Panc1 (cell line): ENCODE measurements around the gene CAV1. TPM values are rescaled to one million over a fixed set of nuclear protein-coding genes. Genes with fewer than 3 reads are reported as not detected.

Source experiments
- ATAC-seq: fragments of 200-7000 bp; cut with Tn5 transposase; 2 replicates; pipeline ENCODE4 v1.9.1; 2020; ENCODE audit warnings: mild to moderate bottlenecking, moderate library complexity
- BruUV-seq: library from RNA; stranded (reverse); fragments of 400-500 nt; replicated peaks from 2 replicates; lab custom pipeline; 2021; lab: Mats Ljungman, UMichigan
- CTCF ChIA-PET: fragments of 300-600 bp; sonication (Branson Sonifier 250); formaldehyde crosslinking; loops from one replicate; lab custom pipeline; 2022; ENCODE audit warnings: antibody characterized with exemption; lab: Charles Lee
- POLR2A ChIA-PET: fragments of 300-600 bp; sonication (Branson Sonifier 250); formaldehyde crosslinking; loops from one replicate; lab custom pipeline; 2022; ENCODE audit warnings: antibody characterized with exemption; lab: Charles Lee
- DNase-seq: peaks from one replicate; pipeline ENCODE4 v3.0.0-alpha.2; 2010; ENCODE audit warnings: low read depth, low spot score
- H3K27ac ChIP-seq: 2 replicates; pipeline ENCODE4 v1.5.1; 2011; ENCODE audit warnings: mild to moderate bottlenecking, low read length, inconsistent platforms
- H3K27me3 ChIP-seq: fragments of 200-500 bp; sonication (Bioruptor generic); 2 replicates; pipeline ENCODE4 v1.6.0; 2014; ENCODE audit warnings: low read length, inconsistent platforms; ENCODE audit not compliant: control insufficient read depth, insufficient read depth
- H3K36me3 ChIP-seq: fragments of 200-500 bp; sonication (Bioruptor generic); 2 replicates; pipeline ENCODE4 v1.5.1; 2014; ENCODE audit warnings: inconsistent platforms, mild to moderate bottlenecking, low read length, moderate library complexity; ENCODE audit not compliant: control insufficient read depth, insufficient read depth
- H3K4me1 ChIP-seq: 2 replicates; pipeline ENCODE4 v1.5.1; 2011; ENCODE audit warnings: inconsistent platforms, mild to moderate bottlenecking, low read length, moderate library complexity; ENCODE audit not compliant: control insufficient read depth, insufficient read depth
- H3K4me3 ChIP-seq, 2 experiments: 2 replicates each; pipeline ENCODE4 v1.5.1; 2011 to 2012; ENCODE audit warnings: low read depth in 2 of 2, low read length in 2 of 2, mild to moderate bottlenecking in 2 of 2, inconsistent platforms in 1 of 2, moderate library complexity in 1 of 2
- H3K9me3 ChIP-seq: fragments of 200-500 bp; sonication (Bioruptor generic); 2 replicates; pipeline ENCODE4 v1.5.1; 2014; ENCODE audit warnings: low read depth, mild to moderate bottlenecking, inconsistent platforms, low read length, moderate library complexity; ENCODE audit not compliant: control insufficient read depth, insufficient read depth
- POLR2AphosphoS5 ChIP-seq: IDR thresholded peaks from 2 replicates; pipeline ENCODE4 v1.6.1; 2012; ENCODE audit warnings: mild to moderate bottlenecking, low read depth, low read length, moderate library complexity
- SIN3A ChIP-seq: IDR thresholded peaks from 2 replicates; pipeline ENCODE4 v1.6.1; 2012; ENCODE audit warnings: low read depth, mild to moderate bottlenecking, low read length, moderate library complexity, borderline replicate concordance; ENCODE audit not compliant: insufficient read depth
- TCF7L2 ChIP-seq: IDR thresholded peaks from 2 replicates; pipeline ENCODE4 v1.6.1; 2011; ENCODE audit warnings: mild to moderate bottlenecking, low read depth, low read length, inconsistent platforms
- in situ Hi-C: cut with HindIII; loops from 2 replicates; pipeline ENCODE4 v1.10.0; 2016; ENCODE audit warnings: low sequenced_read_pairs, low pct_unique_long_range_greater_than_20kb
- intact Hi-C: fragments of 100-400 bp; cut with micrococcal nuclease; formaldehyde crosslinking; loops from one replicate; pipeline ENCODE4 v1.10.0; 2022; ENCODE audit not compliant: unreplicated experiment
- total RNA-seq: library from RNA; stranded (reverse); gene quantifications from one replicate; pipeline ENCODE4 v1.2.1, GENCODE V29; 2021; ENCODE audit not compliant: unreplicated experiment
- TF ChIP-seq, protein P1 (sequence below), 2 experiments: IDR thresholded peaks; 2 replicates each; pipeline ENCODE4 v1.6.1; 2011 to 2012; ENCODE audit warnings: low read depth in 2 of 2, control low read depth in 1 of 2, low read length in 1 of 2, mild to moderate bottlenecking in 1 of 2, moderate library complexity in 1 of 2; ENCODE audit not compliant: insufficient read depth in 1 of 2
- TF ChIP-seq, protein P2 (sequence below): fragments of 450-650 bp; IDR thresholded peaks from 2 replicates; pipeline ENCODE4 v1.5.1; 2017; ENCODE audit warnings: mild to moderate bottlenecking

The CAV1 gene
- total RNA-seq, 1 experiment from 2014 or later, result 496 TPM

DNA sequence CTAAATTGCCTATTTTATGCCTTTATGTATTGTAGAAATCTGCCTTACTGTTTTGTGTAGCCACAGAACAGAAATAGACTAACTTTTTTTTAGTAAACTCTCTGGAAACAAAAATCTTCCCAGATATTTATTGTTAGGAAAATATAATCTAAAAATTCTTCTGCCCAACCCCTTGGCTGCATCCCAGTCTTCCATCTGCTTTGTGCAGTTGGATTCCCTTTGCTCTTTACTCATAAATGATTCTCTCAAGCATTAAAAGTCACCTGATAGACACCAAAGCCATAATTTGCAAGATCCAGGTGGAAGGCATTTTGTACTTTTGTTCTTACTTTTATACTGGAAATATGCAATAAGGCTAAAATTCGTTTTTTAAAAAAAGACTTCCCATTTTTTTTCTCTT lies 31.4 kb upstream of the CAV1 start:
- intact Hi-C loops, result loop anchor here (10.0 kb wide), 1 partner anchor 49 kb away; no protein-coding TSS in a partner anchor
- Histone ChIP-seq H3K4me3 (no peak overlapping the region), H3K27ac (peak overlapping the region; percentile 75; the same call in 1 of the 2 replicates), H3K4me1 (peaks cover 43% of the 10 kb centered on the region; the same call in 1 of the 2 replicates), H3K9me3 (no peaks in the 10 kb centered on the region), H3K36me3 (no peaks in the 10 kb centered on the region), H3K27me3 (no peaks in the 10 kb centered on the region)
- no TSS peak for BruUV-seq
- CTCF ChIA-PET, result no interaction called here
- DNase-seq (no peak), ATAC-seq (no peak)
- TF ChIP-seq TCF7L2, result no peak
- TF ChIP-seq, protein P1, sequence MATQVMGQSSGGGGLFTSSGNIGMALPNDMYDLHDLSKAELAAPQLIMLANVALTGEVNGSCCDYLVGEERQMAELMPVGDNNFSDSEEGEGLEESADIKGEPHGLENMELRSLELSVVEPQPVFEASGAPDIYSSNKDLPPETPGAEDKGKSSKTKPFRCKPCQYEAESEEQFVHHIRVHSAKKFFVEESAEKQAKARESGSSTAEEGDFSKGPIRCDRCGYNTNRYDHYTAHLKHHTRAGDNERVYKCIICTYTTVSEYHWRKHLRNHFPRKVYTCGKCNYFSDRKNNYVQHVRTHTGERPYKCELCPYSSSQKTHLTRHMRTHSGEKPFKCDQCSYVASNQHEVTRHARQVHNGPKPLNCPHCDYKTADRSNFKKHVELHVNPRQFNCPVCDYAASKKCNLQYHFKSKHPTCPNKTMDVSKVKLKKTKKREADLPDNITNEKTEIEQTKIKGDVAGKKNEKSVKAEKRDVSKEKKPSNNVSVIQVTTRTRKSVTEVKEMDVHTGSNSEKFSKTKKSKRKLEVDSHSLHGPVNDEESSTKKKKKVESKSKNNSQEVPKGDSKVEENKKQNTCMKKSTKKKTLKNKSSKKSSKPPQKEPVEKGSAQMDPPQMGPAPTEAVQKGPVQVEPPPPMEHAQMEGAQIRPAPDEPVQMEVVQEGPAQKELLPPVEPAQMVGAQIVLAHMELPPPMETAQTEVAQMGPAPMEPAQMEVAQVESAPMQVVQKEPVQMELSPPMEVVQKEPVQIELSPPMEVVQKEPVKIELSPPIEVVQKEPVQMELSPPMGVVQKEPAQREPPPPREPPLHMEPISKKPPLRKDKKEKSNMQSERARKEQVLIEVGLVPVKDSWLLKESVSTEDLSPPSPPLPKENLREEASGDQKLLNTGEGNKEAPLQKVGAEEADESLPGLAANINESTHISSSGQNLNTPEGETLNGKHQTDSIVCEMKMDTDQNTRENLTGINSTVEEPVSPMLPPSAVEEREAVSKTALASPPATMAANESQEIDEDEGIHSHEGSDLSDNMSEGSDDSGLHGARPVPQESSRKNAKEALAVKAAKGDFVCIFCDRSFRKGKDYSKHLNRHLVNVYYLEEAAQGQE (IDR thresholded peaks at IDR 0.05; ENCODE audit: insufficient read depth in 1 of 2, low read depth in 2 of 2, low read length in 1 of 2), result no peak
- TF ChIP-seq POLR2AphosphoS5, result no peak
- TF ChIP-seq, protein P2, sequence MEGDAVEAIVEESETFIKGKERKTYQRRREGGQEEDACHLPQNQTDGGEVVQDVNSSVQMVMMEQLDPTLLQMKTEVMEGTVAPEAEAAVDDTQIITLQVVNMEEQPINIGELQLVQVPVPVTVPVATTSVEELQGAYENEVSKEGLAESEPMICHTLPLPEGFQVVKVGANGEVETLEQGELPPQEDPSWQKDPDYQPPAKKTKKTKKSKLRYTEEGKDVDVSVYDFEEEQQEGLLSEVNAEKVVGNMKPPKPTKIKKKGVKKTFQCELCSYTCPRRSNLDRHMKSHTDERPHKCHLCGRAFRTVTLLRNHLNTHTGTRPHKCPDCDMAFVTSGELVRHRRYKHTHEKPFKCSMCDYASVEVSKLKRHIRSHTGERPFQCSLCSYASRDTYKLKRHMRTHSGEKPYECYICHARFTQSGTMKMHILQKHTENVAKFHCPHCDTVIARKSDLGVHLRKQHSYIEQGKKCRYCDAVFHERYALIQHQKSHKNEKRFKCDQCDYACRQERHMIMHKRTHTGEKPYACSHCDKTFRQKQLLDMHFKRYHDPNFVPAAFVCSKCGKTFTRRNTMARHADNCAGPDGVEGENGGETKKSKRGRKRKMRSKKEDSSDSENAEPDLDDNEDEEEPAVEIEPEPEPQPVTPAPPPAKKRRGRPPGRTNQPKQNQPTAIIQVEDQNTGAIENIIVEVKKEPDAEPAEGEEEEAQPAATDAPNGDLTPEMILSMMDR, result no peak
- TF ChIP-seq SIN3A, result no peak
- POLR2A ChIA-PET, result no interaction called here
- in situ Hi-C loops, result no loop called here

DNA sequence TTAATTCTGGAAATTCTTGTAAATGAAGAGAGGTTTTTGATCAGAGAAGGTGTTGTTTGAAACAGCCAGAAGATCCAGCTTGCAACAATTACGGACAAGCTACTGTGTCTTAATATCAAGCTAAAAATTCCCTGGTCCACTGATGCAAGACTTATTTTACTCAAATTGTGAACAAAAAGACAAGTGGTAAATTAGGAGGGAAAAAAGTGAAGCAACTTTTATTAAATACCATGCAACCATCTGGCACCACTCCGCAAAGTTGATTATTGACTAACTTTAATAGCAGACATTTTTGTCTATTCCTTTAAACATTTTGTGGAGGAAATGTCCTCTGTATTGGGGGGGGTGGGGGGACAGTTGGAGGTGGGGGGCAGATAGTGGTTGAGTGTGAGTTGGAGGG lies 30.4 kb upstream of the CAV1 start:
- no TSS peak for BruUV-seq
- intact Hi-C loops, result loop anchor here (10.0 kb wide), 1 partner anchor 50 kb away; no protein-coding TSS in a partner anchor
- no peaks in the 10 kb centered on the region for H3K36me3 ChIP-seq

More for the DNA sequence above, 30.4 kb upstream of the CAV1 start:
- POLR2A ChIA-PET, result interaction anchor here (0.7 kb wide), 1 partner anchor 34 kb away, joined by 3 read pairs; no protein-coding TSS in a partner anchor
- Histone ChIP-seq H3K4me3 (no peak overlapping the region), H3K27ac (peak overlapping the region; percentile 75; the same call in 1 of the 2 replicates), H3K9me3 (no peaks in the 10 kb centered on the region), H3K4me1 (peaks cover 45% of the 10 kb centered on the region), H3K27me3 (no peaks in the 10 kb centered on the region)
- TF ChIP-seq POLR2AphosphoS5 (no peak), SIN3A (no peak), TCF7L2 (no peak)
- TF ChIP-seq, protein P1 (IDR thresholded peaks at IDR 0.05; ENCODE audit: insufficient read depth in 1 of 2, low read depth in 2 of 2, low read length in 1 of 2), result no peak
- TF ChIP-seq, protein P2, result no peak
- DNase-seq (no peak), ATAC-seq (no peak)
- CTCF ChIA-PET, result no interaction called here
- in situ Hi-C loops, result no loop called here
